ENCODE measurements around the gene CYP2A13. TPM values are rescaled to one million over a fixed set of nuclear protein-coding genes. Genes with fewer than 3 reads are reported as not detected.

The CYP2A13 gene
- total and polyA plus RNA-seq, 10 of the 15 experiments (the other 5 are each of a cell fraction or from before 2014, with no cell fraction given) = not detected

DNA sequence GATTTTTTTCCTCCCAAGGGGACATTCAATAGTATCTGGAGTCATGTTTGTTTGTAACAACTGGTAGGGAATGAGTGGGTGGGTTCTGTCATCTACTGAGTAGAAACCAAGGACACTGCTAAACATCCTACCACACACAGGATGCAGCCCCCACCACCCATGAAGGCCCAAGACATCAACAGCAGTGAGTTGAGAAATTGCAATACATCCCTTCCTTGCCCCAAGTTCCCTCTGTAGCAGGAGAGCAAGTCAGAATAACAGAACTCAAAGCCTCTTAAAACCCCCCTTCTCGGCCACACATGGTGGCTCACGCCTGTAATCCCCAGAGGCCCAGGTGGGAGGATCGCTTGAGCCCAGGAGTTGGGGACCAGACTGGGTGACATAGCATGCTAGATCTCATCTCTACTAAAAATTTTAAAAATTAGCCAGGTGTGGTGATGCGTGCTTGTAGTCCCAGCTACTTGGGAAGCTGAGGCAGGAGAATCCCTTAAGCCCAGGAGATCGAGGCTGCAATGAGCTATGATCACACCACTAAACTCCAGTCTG lies 23.6 kb downstream of the CYP2A13 start:
- DNase-seq (ENCODE audit: low read depth, low spot score) = no peak
- Histone ChIP-seq H3K4me2 (ENCODE audit: control insufficient read depth, insufficient read depth) (no peak overlapping the region), H3K4me3 (no peak overlapping the region), H2AFZ (ENCODE audit: control insufficient read depth, low read depth, low read length) (no peak overlapping the region), H3K9me3 (replicated peaks; ENCODE audit: control insufficient read depth, insufficient read depth, low read length) (no peaks in the 10 kb centered on the region), H3K27ac (ENCODE audit: control insufficient read depth, insufficient read depth) (no peak overlapping the region), H4K20me1 (ENCODE audit: control insufficient read depth, insufficient read depth) (no peaks in the 10 kb centered on the region), H3K36me3 (ENCODE audit: control insufficient read depth in 2 of 2, insufficient read depth in 2 of 2, low read length in 1 of 2) (no peaks in the 10 kb centered on the region), H3K27me3 (replicated peaks in 1 of 2; ENCODE audit: control insufficient read depth in 2 of 2, insufficient read depth in 2 of 2, low read length in 1 of 2) (no peaks in the 10 kb centered on the region), H3K9ac (ENCODE audit: control insufficient read depth, insufficient read depth, low read length) (no peak overlapping the region), H3K4me1 (ENCODE audit: control insufficient read depth, insufficient read depth, low read length) (no peaks in the 10 kb centered on the region), H3K79me2 (ENCODE audit: control insufficient read depth, insufficient read depth, low read length) (no peaks in the 10 kb centered on the region)
- ChIA-PET POLR2A (no interaction called here), RAD21 (ENCODE audit: unreplicated experiment) (no interaction called here), CTCF (no interaction called here), SMC1A (ENCODE audit: uncharacterized antibody, unreplicated experiment) (no interaction called here)
- in situ Hi-C loops (cut with MboI) (no loop called here), intact Hi-C loops (cut with micrococcal nuclease; ENCODE audit: unreplicated experiment) (no loop called here)
- no peak for ATAC-seq
- no peak for FAIRE-seq
- 0% methylated on average over 5 of the region's 5 CpGs for WGBS (ENCODE audit: insufficient coverage, insufficient replicate concordance, low lambda C conversion rate, missing lambda C conversion rate)
- BruUV-seq (replicated peaks) = no TSS peak
- TF ChIP-seq FOS (IDR thresholded peaks at IDR 0.05; ENCODE audit: borderline replicate concordance, extremely low read depth, insufficient read length) = no peak
- no peak for TF ChIP-seq TBL1XR1 (IDR thresholded peaks at IDR 0.05; ENCODE audit: low read depth, low read length)
- TF ChIP-seq YBX1 (IDR thresholded peaks at IDR 0.05) = no peak
- no peak for TF ChIP-seq ZNF622 (IDR thresholded peaks at IDR 0.05)
- no peak for TF ChIP-seq TARDBP (IDR thresholded peaks at IDR 0.05; ENCODE audit: borderline replicate concordance)
- no peak for TF ChIP-seq SRF (IDR thresholded peaks at IDR 0.05; ENCODE audit: low read depth in 2 of 2, low read length in 2 of 2)
- no peak for TF ChIP-seq EED (IDR thresholded peaks at IDR 0.05; ENCODE audit: low read depth)
- TF ChIP-seq FOXK2 (IDR thresholded peaks at IDR 0.05) = no peak
- TF ChIP-seq, protein P1, sequence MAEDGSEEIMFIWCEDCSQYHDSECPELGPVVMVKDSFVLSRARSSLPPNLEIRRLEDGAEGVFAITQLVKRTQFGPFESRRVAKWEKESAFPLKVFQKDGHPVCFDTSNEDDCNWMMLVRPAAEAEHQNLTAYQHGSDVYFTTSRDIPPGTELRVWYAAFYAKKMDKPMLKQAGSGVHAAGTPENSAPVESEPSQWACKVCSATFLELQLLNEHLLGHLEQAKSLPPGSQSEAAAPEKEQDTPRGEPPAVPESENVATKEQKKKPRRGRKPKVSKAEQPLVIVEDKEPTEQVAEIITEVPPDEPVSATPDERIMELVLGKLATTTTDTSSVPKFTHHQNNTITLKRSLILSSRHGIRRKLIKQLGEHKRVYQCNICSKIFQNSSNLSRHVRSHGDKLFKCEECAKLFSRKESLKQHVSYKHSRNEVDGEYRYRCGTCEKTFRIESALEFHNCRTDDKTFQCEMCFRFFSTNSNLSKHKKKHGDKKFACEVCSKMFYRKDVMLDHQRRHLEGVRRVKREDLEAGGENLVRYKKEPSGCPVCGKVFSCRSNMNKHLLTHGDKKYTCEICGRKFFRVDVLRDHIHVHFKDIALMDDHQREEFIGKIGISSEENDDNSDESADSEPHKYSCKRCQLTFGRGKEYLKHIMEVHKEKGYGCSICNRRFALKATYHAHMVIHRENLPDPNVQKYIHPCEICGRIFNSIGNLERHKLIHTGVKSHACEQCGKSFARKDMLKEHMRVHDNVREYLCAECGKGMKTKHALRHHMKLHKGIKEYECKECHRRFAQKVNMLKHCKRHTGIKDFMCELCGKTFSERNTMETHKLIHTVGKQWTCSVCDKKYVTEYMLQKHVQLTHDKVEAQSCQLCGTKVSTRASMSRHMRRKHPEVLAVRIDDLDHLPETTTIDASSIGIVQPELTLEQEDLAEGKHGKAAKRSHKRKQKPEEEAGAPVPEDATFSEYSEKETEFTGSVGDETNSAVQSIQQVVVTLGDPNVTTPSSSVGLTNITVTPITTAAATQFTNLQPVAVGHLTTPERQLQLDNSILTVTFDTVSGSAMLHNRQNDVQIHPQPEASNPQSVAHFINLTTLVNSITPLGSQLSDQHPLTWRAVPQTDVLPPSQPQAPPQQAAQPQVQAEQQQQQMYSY (CRISPR knock-in tag; IDR thresholded peaks at IDR 0.05) = no peak
- no peak for TF ChIP-seq EP300 (IDR thresholded peaks at IDR 0.05; ENCODE audit: borderline replicate concordance in 1 of 2, control insufficient read depth in 1 of 2, low read depth in 2 of 2, low read length in 2 of 2)
- no peak for TF ChIP-seq MAX (IDR thresholded peaks at IDR 0.05; ENCODE audit: low read depth, low read length)
